Right lung (tissue), 5 donors: Measurements from ENCODE around the gene DDX31. TPM values are rescaled to one million over a fixed set of nuclear protein-coding genes. Genes with fewer than 3 reads are reported as not detected.

Source experiments
- DNase-seq, 2 donors: peaks; one replicate each; pipeline ENCODE4 v3.0.0-alpha.2; 2013
- polyA plus RNA-seq, 5 donors: library from polyadenylated mRNA; unstranded; fragments of 120-200 nt; gene quantifications; one replicate each; pipeline versions ENCODE4 v1.2.1 to v1.2.3, GENCODE V29; 2013; ENCODE audit warnings: inconsistent platforms in 1 of 5, low replicate concordance in 1 of 5; ENCODE audit not compliant: insufficient read length in 5 of 5, insufficient read depth in 1 of 5

DDX31 gene
- polyA plus RNA-seq, 5 donors, result 12.3 to 17.4 (median 15.0) TPM

DNA sequence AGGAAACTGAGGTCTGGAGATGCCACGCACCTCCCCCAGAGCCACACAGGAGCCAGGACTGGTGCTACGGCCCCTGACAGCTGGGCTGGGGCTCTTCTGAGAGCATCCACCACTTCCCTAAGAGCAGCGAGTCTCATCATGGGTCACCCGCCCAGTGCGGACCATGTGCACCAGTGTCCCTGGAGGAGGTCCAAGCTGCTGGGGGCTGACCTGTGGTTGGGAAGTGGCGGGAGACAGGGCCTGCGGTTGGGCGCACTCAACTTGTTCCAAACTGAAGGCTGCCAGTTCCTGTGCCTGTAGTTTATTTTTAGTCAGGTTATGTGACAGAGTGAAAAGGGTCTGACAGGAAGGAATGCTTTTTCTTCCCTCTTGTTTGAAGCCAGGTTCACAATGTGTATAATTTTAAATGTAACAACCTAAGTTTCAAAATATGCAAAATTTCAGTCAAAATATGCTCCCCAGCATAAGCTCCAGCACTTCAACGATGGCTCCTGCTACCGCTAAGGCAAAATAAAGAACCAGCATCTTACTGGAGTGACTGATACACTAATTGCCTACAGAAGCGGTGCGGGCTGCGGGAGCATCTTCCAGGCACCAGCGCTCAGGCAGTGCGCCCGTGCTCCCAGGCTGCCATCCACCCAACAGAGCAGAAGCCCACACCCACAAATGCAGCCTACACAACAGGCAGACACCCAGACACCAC, 72.6 kb downstream of the DDX31 start:
- DNase-seq, result no peak

DNA sequence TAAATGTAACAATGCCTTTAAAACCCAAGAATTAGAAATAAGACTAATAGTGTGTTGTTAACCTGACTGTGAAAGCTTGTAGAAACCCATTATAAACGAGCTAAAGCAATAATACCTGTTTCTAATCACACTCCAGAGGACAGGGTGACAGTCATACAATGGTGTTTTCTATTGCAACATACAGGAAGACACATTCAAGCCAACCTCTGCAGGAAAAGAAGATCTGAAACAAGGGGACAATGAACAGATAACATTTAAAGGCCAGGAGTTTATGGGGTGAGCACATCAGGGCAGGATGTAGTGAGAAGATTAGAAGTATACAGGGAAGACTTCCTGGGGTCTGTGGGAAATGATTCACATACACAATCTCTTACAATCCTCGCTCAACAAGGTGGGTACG, 73.6 kb downstream of the DDX31 start:
- DNase-seq, result no peak

DNA sequence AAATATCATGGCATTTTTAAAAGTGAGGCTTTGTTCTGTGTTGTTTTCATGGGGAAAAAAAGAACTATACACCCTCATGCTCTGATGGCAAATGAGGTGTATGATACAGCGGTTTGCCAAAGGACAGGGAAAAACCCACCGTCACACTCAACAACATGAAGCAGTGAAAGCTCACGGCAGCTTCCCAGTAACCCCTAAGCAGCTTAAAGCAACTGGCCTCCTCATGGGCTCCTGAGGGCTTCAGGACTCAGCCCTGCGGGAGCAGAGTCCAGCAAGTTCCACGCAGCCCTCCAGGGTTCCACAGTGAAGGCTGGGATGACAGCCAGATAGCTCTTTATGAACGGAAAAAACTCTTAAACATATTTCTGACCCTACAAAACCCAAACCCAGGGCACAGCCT, 74.5 kb downstream of the DDX31 start:
- DNase-seq, result no peak

DNA sequence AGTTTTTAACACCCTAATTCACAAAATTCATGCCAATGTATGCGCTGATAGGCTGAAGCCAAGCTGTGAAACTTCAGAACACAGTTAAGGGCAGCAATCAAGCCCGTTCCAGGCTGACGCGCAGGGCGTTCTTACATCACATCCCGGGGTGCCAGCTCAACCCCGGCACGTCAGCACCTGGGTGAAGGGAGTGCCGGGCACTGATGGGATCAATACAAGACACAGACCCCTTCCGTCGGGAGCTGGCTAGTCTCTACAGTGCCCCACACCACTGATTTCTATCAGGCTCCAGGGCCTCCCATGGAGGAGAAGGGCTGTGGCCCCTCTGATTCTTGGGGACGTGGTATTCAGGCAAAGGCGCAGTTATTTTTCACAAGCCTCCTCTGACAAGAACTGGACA, 75.4 kb downstream of the DDX31 start:
- no peak for DNase-seq

DNA sequence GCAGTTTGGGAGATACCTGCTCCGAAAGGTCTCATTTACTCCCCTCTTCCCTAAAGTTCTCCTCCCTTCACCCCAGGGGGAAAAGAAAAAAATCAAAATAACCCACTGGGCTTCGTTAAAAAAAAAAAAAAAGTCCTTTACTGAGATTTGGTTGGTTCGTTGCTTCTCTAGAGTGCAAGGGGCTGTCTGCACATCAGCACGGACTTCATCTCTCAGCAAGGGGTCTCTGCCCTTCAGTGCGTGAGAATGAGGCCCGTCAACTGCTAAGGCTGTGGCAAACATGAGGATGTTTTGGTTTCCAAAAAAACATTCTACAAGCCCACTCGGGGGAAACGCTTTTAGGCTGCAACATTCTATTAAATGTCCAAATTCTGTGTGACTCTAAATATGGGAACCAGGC, 77.3 kb downstream of the DDX31 start:
- DNase-seq, result no peak

DNA sequence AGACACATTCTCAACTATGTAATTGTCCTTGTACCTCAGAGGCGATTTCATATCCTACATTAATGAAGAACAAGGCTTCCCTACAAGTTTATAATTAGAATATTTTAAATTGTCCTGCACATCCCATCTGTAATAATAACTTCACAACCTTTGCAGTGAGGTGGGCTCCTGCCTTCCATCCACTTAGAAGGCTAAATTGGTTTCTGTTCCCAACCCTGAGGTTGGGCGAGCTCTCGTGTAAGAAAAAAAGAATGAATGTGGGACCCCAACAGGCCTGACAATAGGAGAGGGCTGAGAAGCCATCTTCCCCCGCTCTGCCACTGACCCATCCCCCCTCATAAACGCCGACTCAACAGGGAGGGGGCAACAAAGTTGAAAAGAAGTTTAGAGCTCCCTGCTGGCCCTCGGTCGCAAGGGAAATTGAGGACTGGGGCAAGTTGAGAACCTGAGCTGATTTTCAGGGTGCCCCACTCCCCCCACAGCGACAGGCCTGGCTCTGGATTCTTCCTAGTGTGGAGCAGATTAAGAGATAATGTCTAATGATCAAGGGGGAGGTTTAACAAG, 78.0 kb downstream of the DDX31 start:
- DNase-seq, result no peak

DNA sequence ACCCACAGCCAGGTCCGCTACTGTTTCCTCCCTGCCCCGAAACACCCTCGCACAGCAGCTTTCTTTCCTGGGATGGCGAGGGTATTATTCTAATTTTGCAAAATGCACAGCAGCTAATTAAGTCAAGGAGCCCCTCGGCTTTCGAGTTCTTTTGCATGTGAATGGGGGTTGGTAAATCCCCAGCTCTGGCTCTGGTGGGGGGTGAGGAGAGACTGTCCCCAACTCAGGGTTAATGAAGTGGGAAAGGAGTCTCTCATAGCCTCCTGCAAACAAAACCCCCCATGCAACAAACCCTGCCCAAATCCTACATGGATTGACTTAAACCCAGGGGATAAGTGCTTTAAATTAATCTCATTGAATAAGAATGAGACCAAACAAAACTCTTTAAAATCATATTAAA, 78.5 kb downstream of the DDX31 start:
- DNase-seq, result no peak

DNA sequence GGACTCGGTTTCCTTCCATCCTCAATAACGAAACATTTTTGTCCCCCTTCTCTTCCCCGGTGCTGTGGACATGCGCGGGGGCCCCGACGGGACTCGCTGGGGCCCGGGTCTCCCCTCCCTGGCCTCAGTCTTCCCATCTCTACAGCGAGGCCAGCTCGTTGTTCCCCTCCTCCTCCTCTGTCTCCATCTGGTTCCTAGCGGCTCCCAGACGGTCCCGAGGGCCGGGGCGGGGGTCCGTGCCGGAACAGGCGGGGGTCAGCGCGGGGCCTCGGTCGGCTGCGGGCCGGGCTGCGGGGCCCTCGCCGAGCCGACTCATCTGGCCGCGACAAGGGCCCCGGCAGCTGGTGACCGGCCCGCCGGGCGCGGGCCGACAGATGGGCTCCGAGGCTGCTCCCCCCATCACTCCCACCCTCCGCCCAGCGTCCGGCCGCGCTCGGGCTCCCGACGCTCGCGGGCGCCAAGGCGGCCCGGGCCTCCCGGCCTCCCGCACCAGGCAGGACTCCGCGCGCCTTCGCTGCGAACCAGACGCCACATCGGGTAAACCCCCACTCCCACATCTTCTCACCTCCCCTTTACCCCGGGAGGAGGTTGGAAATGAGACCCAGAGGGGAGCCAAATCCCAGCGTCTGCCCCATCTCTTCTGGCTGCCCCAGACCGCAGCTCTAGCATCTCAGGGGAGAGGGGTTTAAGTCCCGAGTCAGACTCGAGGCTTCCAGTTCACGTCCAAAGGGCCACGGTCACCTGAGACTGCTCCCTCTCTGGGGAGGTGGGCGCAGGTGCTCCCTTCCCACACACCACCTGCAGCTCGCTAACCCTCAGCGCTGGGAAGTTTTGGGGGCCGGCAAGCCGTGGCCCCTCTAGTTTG, 79.2 kb downstream of the DDX31 start:
- DNase-seq, result no peak

DNA sequence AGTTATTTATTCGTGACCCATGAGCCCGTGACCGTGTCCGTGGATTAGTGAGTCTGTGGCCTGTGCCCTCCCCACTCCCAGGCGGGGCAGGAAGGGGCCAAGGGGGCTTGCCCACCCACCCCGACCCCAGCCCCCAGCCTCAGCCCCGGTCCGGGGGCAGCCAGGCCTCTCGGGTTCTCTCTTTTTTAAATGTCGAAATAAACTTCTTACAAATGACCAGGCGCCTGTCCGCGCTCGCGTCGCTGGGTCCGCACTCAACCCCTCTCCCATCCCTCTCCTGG, 79.8 kb downstream of the DDX31 start:
- no peak for DNase-seq

DNA sequence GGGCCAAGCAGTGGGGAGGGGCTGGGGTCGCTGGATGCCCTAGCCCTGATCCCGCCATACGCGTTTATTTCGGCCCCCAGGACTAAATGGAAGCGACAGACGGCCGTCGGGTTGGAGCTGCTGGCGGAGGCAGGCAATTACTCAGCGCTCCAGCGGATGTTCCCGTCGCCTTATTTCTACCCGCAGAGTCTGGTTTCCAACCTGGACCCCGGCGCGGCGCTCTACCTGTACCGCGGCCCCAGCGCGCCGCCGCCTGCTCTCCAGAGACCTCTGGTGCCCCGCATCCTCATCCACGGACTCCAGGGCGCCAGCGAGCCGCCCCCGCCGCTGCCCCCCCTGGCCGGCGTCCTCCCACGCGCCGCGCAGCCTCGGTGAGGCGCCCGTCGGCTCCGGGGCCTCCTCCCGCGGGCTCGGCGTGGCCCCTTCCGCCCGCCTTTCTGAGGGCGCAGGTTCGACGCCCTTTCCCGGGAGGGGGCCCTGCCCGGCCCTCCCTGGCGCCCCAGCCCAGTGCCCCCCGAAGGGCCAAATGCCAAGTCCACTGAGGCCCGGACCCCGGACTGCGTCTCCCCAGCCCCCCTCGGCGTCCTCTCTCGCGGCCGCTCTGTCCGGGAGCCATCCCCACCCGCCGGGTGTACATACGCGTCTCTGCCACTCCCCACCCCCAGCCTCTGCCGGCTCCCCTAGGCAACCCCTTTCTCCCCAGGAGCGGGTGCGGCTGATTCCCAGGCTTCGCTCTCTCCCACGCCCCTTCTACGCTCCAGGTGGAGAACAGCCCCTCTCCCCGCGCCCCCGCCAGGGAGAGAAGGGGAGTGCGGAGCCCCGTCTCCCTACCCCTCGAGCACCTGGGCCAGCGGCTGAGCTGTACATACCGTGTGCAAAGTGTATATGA, 80.4 kb downstream of the DDX31 start:
- DNase-seq, result no peak

DNA sequence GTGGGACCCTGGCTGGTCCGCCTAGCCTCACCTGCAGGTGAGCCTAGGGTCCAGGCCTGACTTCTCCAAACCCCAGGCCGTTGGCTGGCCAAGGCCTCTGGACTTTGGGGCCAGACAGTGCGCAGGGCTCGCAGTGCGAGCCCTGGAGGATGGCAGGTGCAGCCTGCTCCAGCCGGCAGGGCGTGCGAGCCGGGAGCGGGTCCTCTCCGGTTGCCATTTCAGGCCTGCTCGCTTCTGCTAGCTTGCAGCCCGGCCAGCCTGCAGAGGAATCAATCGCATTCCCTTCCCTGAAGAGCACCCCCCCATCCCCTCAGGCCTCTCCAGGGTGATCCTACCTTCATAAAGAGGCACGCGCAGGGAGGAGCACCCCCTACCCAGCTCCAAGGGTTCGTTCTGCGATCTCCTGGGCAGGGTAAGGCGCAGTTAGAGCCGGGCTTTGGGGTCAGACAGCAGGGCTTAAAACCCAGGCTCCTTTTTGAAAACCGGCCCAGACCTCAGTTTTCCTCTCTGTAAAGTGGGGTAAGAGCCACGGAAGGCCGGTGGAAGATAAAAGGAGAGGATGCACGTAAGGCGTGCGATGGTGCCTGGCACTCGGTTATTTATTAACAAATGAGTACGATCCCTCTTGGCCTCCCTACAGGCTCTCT, 81.2 kb downstream of the DDX31 start:
- no peak for DNase-seq

DNA sequence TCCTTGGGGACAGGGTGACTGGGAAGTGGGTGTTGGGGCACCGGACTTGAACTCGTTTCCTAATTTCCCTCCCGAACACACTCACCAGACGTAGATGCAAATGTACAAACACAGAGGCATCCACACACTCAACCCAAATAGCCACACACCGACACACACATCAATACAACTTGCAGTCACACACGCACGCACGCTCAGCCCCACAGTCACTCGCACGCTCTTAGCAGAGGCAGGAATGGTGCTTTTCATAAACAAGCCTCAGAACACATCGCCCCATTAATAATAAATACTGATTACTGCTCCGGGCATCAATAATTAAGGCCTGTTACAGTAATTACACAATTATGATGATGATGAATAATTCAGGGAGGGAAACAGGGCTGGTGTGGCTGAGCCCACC, 81.7 kb downstream of the DDX31 start:
- no peak for DNase-seq

DNA sequence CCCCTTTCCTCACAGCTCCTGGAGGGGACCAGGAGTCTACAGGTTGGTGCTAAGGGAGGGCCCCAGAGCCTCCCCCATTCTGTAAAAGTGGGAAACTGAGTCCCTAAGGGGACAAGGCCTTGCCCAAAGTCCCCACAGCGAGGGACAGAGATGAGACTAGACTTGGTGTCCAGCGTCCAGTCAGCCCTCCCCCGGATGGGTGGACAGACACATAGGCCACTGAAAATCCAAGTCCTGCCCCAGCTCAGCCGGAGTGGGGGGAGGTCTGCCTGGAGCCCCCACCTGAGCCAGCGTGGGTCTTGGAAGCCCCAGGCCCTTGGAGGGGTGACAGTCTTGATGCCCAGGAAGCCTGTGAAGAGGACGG, 82.2 kb downstream of the DDX31 start:
- DNase-seq, result no peak

DNA sequence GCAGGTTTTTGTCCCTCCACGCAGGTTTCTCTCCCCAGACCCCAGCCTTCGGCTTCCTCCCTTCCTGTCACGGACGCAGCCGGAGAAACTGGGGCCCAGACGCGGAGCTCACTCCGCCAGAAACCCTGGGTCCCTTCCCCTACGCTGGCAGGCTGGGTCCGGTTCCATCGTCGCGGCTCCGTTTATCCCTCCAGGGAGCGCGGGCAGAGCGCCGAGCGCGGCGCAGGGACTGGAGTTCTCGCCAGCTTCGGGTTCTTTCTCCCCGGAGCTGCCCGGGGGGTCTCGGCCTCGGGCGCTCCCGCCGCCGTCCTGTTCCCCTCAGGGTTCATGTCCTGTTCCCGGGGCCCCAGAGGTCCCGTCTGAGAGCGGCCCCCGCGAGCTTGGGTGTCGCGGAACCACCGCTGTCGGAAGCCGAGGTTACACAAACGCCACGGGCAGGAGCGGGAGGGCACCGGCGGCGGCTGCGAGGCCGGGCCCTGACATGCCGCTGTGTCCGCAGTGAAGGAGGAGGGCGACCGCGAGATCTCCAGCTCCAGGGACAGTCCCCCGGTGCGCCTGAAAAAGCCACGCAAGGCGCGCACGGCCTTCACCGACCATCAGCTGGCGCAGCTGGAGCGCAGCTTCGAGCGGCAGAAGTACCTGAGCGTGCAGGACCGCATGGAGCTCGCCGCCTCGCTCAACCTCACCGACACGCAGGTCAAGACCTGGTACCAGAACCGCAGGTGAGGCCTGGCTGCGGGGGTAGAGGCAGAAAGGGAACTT, 82.8 kb downstream of the DDX31 start:
- DNase-seq, result no peak

DNA sequence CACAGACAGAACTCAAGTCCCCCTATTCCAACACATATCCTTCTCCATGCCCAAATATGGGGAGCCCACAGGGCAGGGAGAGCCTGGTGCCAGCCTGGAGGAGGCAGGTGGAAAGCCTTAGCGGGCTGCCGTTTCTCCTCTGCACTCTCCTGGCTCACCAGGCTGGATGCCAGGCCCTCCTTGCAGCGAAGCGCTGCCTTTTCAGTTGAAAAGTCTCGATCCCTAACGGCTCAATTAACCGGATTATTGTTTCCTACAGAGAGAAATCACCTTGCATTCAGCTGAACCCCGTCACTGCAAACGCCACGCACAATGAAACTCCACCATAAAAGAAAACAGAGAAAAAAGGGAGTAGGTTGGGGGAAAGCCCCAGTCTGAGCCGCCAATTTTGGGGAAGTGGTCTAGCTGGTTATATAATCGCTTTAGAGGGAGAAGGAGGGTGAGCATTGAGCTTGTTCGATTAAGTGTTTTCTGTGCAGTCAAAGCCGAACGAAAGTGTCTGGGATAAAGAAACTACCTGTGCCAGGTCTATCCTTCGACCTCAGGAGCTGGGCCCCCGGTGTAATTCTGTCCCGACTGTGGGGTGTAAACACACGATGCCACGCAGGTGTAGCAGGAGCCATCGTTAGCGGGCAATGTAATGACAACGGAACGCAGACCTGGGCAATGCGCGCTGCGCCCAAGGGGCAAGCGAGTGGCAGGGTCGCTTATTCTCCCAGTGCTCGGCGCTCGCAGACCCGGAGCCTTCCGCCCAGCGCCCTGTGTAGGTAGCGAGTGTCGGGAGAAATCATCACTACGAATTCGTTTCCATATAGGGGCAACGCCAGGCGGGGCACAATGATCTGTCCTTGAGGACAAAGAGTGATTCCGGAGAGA, 83.6 kb downstream of the DDX31 start:
- DNase-seq, result no peak

DNA sequence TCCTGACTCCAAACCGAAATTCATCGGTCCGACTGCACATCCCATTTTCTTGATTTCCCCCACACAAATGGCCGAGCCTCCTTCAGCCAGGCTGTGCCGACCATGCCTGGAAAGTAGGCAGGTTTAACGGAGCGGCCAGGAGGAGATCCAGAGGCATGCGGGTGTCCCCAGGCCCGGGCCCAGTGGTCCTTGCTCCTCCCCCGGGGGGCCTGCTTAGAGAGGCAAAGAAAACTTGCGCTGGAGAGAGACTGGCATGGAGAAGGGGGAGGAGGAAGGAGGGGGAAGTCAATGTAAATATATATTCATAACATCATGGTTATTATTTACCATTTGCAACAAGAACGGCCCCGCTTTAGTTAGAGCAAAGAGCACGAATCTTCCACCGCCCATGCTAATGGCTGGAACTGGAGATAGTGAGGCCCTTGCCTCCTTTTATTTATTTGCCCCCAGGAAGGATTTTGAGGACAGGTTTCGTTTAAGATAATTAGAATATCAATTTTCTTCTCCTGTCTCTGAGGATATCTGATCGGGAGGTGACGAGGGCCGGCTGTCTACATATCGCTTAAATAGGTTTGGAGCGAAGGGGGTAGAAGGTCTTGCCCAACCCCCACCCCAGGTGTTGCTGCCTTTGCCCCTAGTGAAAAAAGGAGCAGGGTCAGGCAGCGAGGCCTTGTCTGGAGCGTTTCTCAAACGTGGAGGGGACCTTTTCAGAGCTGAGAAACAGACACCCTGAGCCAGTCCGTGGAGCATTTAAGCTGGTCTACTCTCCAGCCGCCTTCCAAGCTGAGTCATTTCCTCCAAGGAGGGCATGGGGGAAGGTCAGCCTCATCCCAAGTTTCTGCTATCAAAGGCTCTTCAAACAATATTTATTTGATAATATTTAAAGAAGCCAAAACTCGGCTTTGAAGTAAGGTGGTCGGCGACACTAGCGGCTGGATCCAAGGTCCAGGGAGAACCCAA, 84.9 kb downstream of the DDX31 start:
- DNase-seq, result no peak

DNA sequence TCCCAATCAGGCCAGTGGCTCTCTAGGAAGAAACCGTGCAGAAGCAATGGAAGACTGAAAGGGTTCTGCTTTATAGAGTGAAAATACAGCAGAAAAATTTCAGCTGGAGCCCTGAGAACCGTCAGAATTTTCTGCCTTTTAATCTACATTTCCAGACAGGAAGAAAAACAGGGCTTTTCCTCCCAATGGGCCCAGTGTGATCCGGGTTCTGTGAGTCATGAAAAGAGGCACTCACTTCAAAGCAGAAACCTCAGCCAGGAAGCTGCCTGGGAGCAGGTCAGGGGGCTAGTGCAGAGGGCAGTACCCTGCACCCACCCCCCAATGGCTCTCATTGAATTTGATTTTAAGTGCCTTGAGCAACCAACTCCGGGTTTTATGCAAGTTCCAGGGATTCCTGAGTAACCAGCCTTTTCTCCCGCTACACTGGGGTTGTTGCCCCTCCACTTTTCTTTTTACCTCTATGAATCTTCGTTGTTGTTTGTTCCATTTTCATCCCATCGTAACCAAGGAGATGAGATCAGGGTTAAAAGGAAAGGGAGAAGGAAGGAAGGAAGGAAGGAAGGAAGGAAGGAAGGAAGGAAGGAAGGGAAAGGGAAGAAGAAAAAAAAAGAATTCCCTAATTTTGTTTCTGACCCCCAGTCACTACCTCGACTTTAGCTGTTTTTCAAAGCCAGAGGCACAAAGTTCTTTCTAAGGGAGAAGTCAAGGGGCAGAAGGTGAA, 86.0 kb downstream of the DDX31 start:
- DNase-seq, result no peak
